Mesothelial cell of epicardium (in vitro differentiated cells): Measurements from ENCODE around the gene AK4. TPM values are rescaled to one million over a fixed set of nuclear protein-coding genes. Genes with fewer than 3 reads are reported as not detected.

Experiments used
- DNase-seq, 2 experiments: peaks; one replicate each; pipeline ENCODE4 v3.0.0; 2021; ENCODE audit warnings: low spot score in 2 of 2; ENCODE audit not compliant: unreplicated experiment in 2 of 2
- H3K27ac Mint-ChIP-seq: 2 replicates; pipeline ENCODE4 v1.8.0; 2021; ENCODE audit warnings: mixed read lengths
- H3K27me3 Mint-ChIP-seq: 2 replicates; pipeline ENCODE4 v1.8.0; 2021; ENCODE audit warnings: low read depth, mixed read lengths
- H3K36me3 Mint-ChIP-seq: 2 replicates; pipeline ENCODE4 v1.8.0; 2021; ENCODE audit warnings: mixed read lengths
- H3K4me1 Mint-ChIP-seq: 2 replicates; pipeline ENCODE4 v1.8.0; 2021; ENCODE audit warnings: mixed read lengths
- H3K4me3 Mint-ChIP-seq: 2 replicates; pipeline ENCODE4 v1.8.0; 2021; ENCODE audit warnings: mild to moderate bottlenecking, moderate library complexity, mixed read lengths
- H3K9me3 Mint-ChIP-seq: 2 replicates; pipeline ENCODE4 v1.8.0; 2021; ENCODE audit warnings: mixed read lengths
- total RNA-seq: library from RNA; stranded (reverse); gene quantifications from 3 replicates; pipeline ENCODE4 v1.2.1, GENCODE V29; 2021
- TF ChIP-seq, protein P1 (sequence below): fragments of 200-600 bp; sonication (generic); IDR thresholded peaks from one replicate; pipeline ENCODE4 v1.5.0; 2021; ENCODE audit warnings: antibody characterized with exemption; ENCODE audit not compliant: unreplicated experiment

The AK4 gene
- total RNA-seq, 1 donor from 2014 or later, result 20.7 TPM

DNA sequence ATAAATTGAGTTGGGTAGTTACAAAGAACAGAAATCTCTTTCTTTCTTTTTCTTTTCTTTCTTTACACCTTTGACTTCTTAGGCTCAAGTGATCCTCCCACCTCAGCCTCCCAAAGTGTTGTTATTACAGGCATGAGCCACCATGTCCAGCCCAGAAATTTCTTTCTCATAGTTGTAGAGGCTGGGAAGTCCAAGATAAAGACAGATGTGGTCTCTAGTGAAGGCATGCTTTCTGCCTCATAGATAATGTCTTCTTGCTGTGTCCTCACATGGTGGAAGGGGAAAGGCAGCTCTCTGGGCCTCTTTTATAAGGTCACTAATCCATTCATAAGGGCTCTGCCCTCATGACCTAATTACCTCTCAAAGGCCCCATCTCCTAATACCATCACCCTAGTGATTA lies 97.3 kb downstream of the AK4 start:
- H3K27me3 Mint-ChIP-seq, result no peaks in the 10 kb centered on the region
- TF ChIP-seq, protein P1, sequence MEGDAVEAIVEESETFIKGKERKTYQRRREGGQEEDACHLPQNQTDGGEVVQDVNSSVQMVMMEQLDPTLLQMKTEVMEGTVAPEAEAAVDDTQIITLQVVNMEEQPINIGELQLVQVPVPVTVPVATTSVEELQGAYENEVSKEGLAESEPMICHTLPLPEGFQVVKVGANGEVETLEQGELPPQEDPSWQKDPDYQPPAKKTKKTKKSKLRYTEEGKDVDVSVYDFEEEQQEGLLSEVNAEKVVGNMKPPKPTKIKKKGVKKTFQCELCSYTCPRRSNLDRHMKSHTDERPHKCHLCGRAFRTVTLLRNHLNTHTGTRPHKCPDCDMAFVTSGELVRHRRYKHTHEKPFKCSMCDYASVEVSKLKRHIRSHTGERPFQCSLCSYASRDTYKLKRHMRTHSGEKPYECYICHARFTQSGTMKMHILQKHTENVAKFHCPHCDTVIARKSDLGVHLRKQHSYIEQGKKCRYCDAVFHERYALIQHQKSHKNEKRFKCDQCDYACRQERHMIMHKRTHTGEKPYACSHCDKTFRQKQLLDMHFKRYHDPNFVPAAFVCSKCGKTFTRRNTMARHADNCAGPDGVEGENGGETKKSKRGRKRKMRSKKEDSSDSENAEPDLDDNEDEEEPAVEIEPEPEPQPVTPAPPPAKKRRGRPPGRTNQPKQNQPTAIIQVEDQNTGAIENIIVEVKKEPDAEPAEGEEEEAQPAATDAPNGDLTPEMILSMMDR, result no peak
- H3K9me3 Mint-ChIP-seq, result no peaks in the 10 kb centered on the region
- H3K27ac Mint-ChIP-seq, result no peak overlapping the region
- H3K36me3 Mint-ChIP-seq, result no peaks in the 10 kb centered on the region
- H3K4me1 Mint-ChIP-seq, result peaks cover 10% of the 10 kb centered on the region
- no peak overlapping the region for H3K4me3 Mint-ChIP-seq
- DNase-seq, result no peak

DNA sequence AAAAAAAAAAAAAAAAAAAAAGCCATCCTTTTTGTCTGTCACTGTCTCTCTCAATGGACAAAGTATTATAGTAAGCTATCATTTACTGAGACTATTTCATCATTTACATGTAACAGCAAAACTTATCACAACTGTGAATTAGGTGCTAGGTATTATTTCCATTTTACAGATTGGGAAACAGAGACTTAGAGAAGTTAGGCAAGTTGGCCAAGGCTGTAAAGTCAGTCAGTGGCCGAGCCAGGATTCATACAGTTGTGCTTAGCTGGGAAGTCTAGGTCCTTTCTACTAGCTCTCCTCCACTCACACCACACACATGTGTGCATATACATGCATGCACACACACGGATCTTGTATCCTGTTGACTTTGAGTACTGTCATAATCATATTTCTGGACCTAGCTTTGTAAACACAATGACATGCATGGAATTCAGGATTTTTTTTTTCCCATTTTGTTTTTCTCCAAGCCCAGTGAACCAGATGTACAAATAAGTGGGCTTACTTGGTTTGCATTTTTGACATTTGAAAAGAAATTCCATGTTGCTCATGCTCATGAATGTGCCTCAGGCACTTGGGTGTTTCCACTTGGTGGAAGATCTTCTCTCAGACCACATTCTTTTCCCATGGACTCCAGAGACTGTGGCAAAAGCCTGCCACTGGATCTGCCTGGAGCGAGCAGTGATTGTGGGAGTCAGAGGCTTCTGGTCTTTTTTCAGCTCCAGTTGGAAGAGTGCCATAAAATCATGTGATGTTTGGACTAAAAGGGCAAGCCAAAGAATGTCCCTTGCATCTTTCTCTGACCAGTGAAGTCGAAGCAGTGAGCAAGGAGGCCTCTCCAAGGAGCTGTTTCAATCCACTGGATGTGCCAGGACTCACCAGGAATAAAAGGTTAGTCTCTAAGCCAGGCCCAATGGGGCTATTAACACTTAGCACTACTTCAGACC lies 99.7 kb downstream of the AK4 start:
- DNase-seq, result no peak
- Mint-ChIP-seq H3K4me3 (no peak overlapping the region), H3K4me1 (peaks cover 10% of the 10 kb centered on the region), H3K27me3 (no peaks in the 10 kb centered on the region), H3K27ac (peak overlapping the region; percentile 96), H3K36me3 (no peaks in the 10 kb centered on the region), H3K9me3 (no peaks in the 10 kb centered on the region)
- TF ChIP-seq, protein P1, result no peak

DNA sequence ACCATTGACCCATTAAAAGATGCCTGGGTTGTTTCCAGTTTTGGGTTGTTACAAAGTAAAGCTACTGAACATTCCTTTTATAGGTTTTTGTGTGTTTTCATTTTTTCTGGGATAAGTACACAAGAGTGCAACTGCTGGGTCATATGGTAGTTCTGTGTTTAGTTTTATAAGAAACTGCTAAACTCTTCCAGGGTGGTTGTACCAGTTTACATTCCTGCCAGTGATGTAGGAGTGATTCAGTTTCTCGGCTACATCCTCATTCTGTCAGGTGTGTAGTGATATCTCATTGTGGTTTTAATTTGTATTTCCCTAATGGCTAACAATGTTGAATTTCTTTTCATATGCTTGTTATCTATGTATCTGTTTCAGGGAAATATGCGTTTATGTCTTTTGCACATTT lies 102.8 kb downstream of the AK4 start:
- Mint-ChIP-seq H3K4me3 (no peak overlapping the region), H3K9me3 (no peaks in the 10 kb centered on the region), H3K27me3 (peaks cover 2% of the 10 kb centered on the region), H3K36me3 (no peaks in the 10 kb centered on the region), H3K27ac (no peak overlapping the region), H3K4me1 (peaks cover 27% of the 10 kb centered on the region)
- TF ChIP-seq, protein P1, result no peak
- no peak for DNase-seq

DNA sequence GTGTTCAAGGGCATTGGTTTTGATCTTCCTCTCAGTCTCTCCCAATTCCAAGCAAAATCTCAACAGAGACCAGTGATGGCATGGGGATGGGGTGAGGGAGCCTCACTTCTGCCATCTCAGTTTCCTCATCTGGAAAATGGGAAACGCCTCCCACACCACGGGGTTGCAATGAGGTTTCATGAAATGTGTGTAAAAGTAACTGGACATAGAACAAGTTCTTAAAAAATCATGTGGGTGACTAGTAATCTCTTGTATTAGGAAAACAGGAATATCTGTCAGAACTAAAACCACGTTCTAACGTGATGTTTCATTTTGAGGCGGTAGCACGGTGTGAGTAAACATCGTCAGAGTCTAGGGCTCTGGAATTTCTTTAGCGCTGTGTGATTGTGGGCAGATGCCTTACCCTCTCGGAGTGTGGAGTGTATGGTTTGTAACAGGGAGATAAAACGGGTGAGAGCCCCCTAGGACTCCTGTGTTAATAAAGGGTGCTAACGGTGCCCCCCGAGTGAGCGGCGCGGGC lies 105.9 kb downstream of the AK4 start:
- Mint-ChIP-seq H3K4me1 (peaks cover 28% of the 10 kb centered on the region), H3K27ac (peak overlapping the region; percentile 95), H3K27me3 (peaks cover 2% of the 10 kb centered on the region), H3K4me3 (peak overlapping the region; percentile 73), H3K36me3 (no peaks in the 10 kb centered on the region), H3K9me3 (no peaks in the 10 kb centered on the region)
- no peak for DNase-seq
- TF ChIP-seq, protein P1, result no peak

DNA sequence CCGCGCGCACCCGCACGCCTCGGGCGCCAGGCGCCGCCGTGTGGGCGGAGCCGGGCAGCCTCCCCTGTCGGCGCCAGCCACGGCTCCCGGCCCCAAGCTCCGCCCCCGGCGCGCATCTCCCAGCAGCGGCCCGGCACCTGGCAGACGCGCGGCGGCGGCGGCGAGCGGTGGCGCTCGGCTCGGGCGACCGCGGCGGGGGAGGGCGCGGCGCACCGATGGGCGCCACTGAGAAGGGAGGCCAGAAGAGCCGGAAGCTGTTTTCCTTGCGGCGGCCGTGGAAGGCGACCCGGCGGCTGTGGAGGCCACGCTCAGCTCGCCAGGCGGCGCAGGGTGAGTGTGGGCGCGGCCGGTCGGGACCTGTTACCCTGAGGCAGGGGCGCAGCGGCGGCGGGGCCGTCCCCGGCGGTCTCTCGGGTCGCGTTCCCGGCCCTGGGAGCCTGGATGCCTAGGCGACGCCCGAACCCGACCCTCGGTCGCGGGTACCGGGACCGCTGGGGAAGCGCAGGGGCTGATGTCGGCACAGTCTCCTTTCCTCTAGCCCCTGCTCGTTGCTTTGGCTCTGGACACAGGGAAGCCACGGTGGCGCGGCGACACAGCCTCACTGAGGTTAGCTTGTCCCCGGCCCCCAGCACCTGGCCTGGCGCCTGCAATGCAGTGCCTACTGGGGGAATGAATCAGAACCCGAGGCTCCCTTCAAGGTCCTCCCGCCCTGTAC lies 106.5 kb downstream of the AK4 start:
- Mint-ChIP-seq H3K27me3 (peaks cover 2% of the 10 kb centered on the region), H3K27ac (peak overlapping the region; percentile 98), H3K4me3 (peak overlapping the region; percentile 91), H3K4me1 (peaks cover 28% of the 10 kb centered on the region), H3K9me3 (no peaks in the 10 kb centered on the region), H3K36me3 (no peaks in the 10 kb centered on the region)
- DNase-seq, result peak; percentile 76 to 86
- TF ChIP-seq, protein P1, result no peak
